OCI-LY3 (cell line): ENCODE measurements around the gene ASCL5.

Experiments used
- CTCF ChIP-seq: fragments of 200-600, 300-600 bp; sonication (generic); IDR thresholded peaks from 2 replicates; pipeline ENCODE4 v1.5.1; 2014; ENCODE audit warnings: antibody characterized with exemption, low read length, low read depth
- EZH2phosphoT487 ChIP-seq: fragments of 200-600 bp; shearing (Covaris generic); IDR thresholded peaks from 2 replicates; pipeline ENCODE4 v1.6.1; 2018; ENCODE audit warnings: antibody characterized with exemption, mixed run types, low read depth

DNA sequence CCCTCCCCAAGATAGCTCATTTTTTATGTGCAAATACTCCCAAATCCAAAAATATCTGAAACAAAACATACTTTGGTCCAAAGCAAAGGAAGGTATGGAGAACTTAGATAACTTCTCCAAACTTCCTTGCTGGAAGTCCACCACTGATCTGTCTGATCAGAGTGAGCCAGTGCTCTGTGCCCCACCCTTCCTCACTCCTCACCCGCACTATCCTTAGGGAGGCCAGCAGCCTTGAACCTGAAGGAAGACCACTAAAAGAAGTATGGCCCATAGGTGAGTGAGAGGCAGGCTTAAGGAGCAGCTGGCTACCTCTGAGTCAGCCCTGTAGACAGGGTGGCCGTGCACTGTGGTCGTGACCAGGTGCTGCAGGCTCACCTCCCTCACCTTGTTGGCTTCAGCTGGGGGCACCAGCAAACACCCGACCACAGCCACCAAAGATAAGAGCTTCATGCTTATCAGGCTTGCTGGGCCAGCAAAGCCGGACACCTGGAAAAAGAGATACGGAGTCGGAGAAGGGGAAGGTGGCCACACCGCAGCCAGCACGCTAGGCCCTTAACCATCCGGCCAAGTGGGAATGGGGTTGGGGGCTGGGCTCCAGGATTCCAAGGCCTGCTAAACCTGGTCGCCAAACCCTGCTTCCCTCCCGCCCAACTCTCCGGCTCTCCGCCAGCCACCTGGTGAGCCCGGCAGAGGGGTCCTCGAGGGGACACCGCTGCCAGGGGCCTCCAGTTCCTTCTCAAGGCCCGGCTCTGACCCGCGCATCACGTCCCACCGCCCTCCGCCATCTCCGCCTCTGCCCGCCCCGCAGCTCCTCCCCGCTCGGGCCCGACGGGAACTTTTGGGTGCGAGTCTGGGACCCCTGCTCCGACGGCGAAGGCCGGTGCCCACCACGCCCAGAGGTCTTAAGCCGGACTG lies 26.7 kb upstream of the ASCL5 start:
- TF ChIP-seq CTCF (no peak), EZH2phosphoT487 (no peak)
